IPS-20b (cell line): ENCODE results near the gene DTX4.

Experiments used
- H3K27ac ChIP-seq: one replicate; pipeline ENCODE4 v1.5.1; 2013; ENCODE audit warnings: low read length
- H3K27me3 ChIP-seq: 2 replicates; pipeline ENCODE4 v1.6.1; 2013; ENCODE audit warnings: mild to moderate bottlenecking, low read length, inconsistent platforms; ENCODE audit not compliant: insufficient read depth
- H3K36me3 ChIP-seq: 2 replicates; pipeline ENCODE4 v1.6.1; 2013; ENCODE audit warnings: low read depth, mild to moderate bottlenecking, inconsistent platforms, low read length, moderate library complexity; ENCODE audit not compliant: insufficient read depth
- H3K4me1 ChIP-seq: 2 replicates; pipeline ENCODE4 v1.6.1; 2013; ENCODE audit warnings: mild to moderate bottlenecking, control low read depth, inconsistent platforms, low read length, moderate library complexity; ENCODE audit not compliant: insufficient read depth
- H3K4me3 ChIP-seq: 2 replicates; pipeline ENCODE4 v1.5.1; 2013; ENCODE audit warnings: mild to moderate bottlenecking, low read length, inconsistent platforms
- H3K9ac ChIP-seq: 2 replicates; pipeline ENCODE4 v1.6.1; 2013; ENCODE audit warnings: low read depth, mild to moderate bottlenecking, inconsistent platforms, low read length, moderate library complexity
- H3K9me3 ChIP-seq: 2 replicates; pipeline ENCODE4 v1.6.1; 2013; ENCODE audit warnings: mild to moderate bottlenecking, low read depth, low read length, inconsistent platforms; ENCODE audit not compliant: insufficient read depth

DTX4 gene

DNA sequence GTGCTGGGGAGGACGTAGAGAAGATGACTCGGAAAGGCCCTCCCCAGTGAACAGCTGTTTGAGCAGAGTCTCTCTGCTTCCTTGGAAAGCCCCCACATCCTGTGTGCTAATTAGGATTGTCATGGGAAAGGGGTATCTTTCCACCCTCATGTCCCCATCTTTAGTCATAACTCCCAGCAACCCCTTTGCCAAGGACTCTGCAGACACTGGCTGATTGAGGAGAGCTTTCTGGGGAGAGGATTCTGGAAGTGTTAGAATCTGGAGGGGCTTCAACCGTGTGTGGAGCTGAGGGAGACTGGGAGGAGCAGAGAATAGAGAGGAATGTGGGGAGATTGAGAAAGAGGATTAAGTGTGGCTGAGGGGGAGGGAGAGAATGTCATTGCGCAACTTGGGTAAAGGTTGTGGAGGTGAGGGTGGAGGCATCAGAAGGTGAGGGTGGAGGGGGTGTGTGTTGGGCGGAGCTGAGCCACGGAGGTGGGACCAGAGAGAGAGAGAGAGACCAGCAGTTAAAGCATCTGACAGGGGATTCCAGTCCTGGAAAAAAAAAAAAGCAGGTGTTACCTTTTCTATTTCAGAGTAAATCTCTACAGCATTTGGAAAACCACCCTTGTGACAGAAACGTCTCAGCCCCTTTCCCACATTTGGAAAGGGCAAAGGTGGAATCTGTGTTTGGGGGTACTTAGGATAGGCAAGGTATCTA is 2.2 kb downstream of the DTX4 start:
- Histone ChIP-seq H3K27ac (no peak overlapping the region), H3K9ac (peak overlapping the region; percentile 74; the same call in 1 of the 2 replicates), H3K9me3 (peaks cover under 1% of the 10 kb centered on the region; the same call in 1 of the 2 replicates), H3K4me1 (peaks cover 12% of the 10 kb centered on the region; the same call in 1 of the 2 replicates), H3K27me3 (peaks cover 6% of the 10 kb centered on the region; the same call in 1 of the 2 replicates), H3K4me3 (peak overlapping the region; percentile 92), H3K36me3 (peaks cover 6% of the 10 kb centered on the region; the same call in 1 of the 2 replicates)

- peaks cover 12% of the 10 kb centered on the region; the same call in 1 of the 2 replicates for H3K4me1 ChIP-seq
- peaks cover 6% of the 10 kb centered on the region; the same call in 1 of the 2 replicates for H3K27me3 ChIP-seq
- H3K9me3 ChIP-seq = peaks cover 6% of the 10 kb centered on the region; the same call in 1 of the 2 replicates
- no peak overlapping the region for H3K9ac ChIP-seq
- H3K36me3 ChIP-seq = peaks cover 6% of the 10 kb centered on the region; the same call in 1 of the 2 replicates
- H3K4me3 ChIP-seq = peak overlapping the region; percentile 92; the same call in 1 of the 2 replicates
- no peak overlapping the region for H3K27ac ChIP-seq
These were observed 2.7 kb downstream of the DTX4 start for GRCh38 chr11:59174664-59175033.

- Histone ChIP-seq H3K4me3 (no peak overlapping the region), H3K27me3 (peaks cover 6% of the 10 kb centered on the region; the same call in 1 of the 2 replicates), H3K27ac (no peak overlapping the region)
These were observed 3.2 kb downstream of the DTX4 start for GRCh38 chr11:59175091-59175501.

GRCh38 chr11:59176330-59176729 is 4.4 kb downstream of the DTX4 start:
- H3K9me3 ChIP-seq = peaks cover 6% of the 10 kb centered on the region; the same call in 1 of the 2 replicates
- no peak overlapping the region for H3K4me3 ChIP-seq
- peaks cover 6% of the 10 kb centered on the region; the same call in 1 of the 2 replicates for H3K36me3 ChIP-seq
- no peak overlapping the region for H3K27ac ChIP-seq
- no peak overlapping the region for H3K9ac ChIP-seq
- H3K4me1 ChIP-seq = peaks cover 12% of the 10 kb centered on the region; the same call in 1 of the 2 replicates
- H3K27me3 ChIP-seq = peaks cover 6% of the 10 kb centered on the region; the same call in 1 of the 2 replicates

More at GRCh38 chr11:59175091-59175501, 3.2 kb downstream of the DTX4 start:
- Histone ChIP-seq H3K4me1 (peaks cover 12% of the 10 kb centered on the region; the same call in 1 of the 2 replicates), H3K9me3 (peaks cover 6% of the 10 kb centered on the region; the same call in 1 of the 2 replicates), H3K9ac (no peak overlapping the region), H3K36me3 (peaks cover 6% of the 10 kb centered on the region; the same call in 1 of the 2 replicates)

- Histone ChIP-seq H3K4me3 (no peak overlapping the region), H3K4me1 (peaks cover 12% of the 10 kb centered on the region; the same call in 1 of the 2 replicates), H3K9me3 (peaks cover 6% of the 10 kb centered on the region; the same call in 1 of the 2 replicates), H3K27ac (no peak overlapping the region), H3K27me3 (no peaks in the 10 kb centered on the region), H3K9ac (no peak overlapping the region), H3K36me3 (peaks cover 16% of the 10 kb centered on the region)
These were observed 6.5 kb downstream of the DTX4 start for GRCh38 chr11:59178402-59178801.

DNA sequence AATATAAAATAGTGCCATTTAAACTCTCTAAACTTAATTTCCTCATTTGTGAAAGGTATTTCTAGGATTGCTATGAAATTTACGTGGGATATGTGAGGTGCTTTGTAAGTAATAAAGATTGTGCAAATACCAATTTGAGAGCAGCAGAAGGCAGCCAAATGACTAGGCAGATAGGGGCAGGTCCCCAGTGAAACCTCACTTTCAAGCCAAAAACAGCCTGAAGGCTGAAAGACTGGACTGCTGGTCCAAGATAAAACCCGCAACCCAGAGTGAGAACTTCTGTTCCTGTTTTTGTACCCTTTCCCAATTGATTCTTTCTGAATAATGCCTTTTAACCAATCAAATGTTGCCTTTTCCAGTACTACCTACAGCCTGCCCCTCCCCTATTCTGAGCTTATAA is 7.2 kb downstream of the DTX4 start:
- no peak overlapping the region for H3K27ac ChIP-seq
- peaks cover 12% of the 10 kb centered on the region; the same call in 1 of the 2 replicates for H3K4me1 ChIP-seq
- H3K36me3 ChIP-seq = peaks cover 23% of the 10 kb centered on the region
- H3K4me3 ChIP-seq = no peak overlapping the region
- H3K27me3 ChIP-seq = no peaks in the 10 kb centered on the region
- H3K9ac ChIP-seq = no peak overlapping the region
- peaks cover 6% of the 10 kb centered on the region; the same call in 1 of the 2 replicates for H3K9me3 ChIP-seq

GRCh38 chr11:59180168-59180776 is 8.3 kb downstream of the DTX4 start:
- peaks cover 6% of the 10 kb centered on the region; the same call in 1 of the 2 replicates for H3K4me1 ChIP-seq
- no peak overlapping the region for H3K4me3 ChIP-seq
- H3K9me3 ChIP-seq = peaks cover 6% of the 10 kb centered on the region; the same call in 1 of the 2 replicates
- no peak overlapping the region for H3K27ac ChIP-seq
- H3K36me3 ChIP-seq = peaks cover 23% of the 10 kb centered on the region
- H3K27me3 ChIP-seq = no peaks in the 10 kb centered on the region
- H3K9ac ChIP-seq = no peak overlapping the region

DNA sequence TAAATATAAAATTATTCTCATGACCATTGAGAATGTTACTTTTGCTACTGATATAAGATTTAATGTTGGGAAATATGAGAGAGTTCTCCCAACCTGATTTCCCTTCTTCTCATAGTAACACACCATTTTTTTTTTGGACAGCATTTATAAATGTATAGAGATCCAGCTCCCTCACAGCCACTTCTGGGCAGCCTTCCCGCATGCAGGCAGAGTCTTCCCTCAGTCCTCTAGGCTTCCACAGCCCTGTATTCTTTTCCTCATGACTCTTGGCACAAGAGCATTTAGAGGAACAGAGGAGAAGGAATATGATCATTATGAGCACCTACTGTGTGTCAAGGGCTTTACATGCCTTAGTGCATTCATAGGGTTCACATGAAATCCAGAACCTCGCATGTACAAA is 9.0 kb downstream of the DTX4 start:
- H3K36me3 ChIP-seq = peaks cover 23% of the 10 kb centered on the region

DNA sequence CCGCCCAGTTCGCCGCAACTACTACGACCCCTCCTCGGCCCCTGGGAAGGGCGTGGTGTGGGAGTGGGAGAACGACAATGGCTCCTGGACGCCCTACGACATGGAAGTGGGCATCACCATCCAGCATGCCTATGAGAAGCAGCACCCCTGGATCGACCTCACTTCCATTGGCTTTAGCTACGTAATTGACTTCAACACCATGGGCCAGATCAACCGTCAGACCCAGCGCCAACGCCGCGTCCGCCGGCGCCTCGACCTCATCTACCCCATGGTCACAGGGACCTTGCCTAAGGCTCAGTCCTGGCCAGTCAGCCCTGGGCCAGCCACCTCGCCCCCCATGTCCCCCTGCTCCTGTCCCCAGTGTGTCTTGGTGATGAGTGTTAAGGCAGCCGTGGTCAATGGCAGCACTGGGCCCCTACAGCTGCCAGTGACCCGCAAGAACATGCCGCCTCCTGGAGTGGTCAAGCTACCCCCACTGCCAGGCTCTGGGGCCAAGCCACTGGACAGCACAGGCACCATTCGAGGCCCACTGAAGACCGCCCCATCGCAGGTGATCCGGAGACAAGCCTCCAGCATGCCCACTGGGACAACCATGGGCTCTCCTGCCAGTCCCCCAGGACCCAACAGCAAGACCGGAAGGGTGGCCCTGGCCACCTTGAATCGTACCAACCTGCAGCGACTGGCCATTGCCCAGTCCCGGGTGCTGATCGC is 10.0 kb downstream of the DTX4 start:
- Histone ChIP-seq H3K27ac (no peak overlapping the region), H3K9me3 (peaks cover 6% of the 10 kb centered on the region; the same call in 1 of the 2 replicates), H3K36me3 (peaks cover 24% of the 10 kb centered on the region), H3K4me3 (no peak overlapping the region), H3K27me3 (no peaks in the 10 kb centered on the region), H3K4me1 (peaks cover 3% of the 10 kb centered on the region; the same call in 1 of the 2 replicates), H3K9ac (no peak overlapping the region)

More for the DNA sequence above, 9.0 kb downstream of the DTX4 start:
- H3K9me3 ChIP-seq = peaks cover 6% of the 10 kb centered on the region; the same call in 1 of the 2 replicates
- no peak overlapping the region for H3K9ac ChIP-seq
- H3K4me1 ChIP-seq = peaks cover 6% of the 10 kb centered on the region; the same call in 1 of the 2 replicates
- no peak overlapping the region for H3K27ac ChIP-seq
- no peaks in the 10 kb centered on the region for H3K27me3 ChIP-seq
- H3K4me3 ChIP-seq = no peak overlapping the region

DNA sequence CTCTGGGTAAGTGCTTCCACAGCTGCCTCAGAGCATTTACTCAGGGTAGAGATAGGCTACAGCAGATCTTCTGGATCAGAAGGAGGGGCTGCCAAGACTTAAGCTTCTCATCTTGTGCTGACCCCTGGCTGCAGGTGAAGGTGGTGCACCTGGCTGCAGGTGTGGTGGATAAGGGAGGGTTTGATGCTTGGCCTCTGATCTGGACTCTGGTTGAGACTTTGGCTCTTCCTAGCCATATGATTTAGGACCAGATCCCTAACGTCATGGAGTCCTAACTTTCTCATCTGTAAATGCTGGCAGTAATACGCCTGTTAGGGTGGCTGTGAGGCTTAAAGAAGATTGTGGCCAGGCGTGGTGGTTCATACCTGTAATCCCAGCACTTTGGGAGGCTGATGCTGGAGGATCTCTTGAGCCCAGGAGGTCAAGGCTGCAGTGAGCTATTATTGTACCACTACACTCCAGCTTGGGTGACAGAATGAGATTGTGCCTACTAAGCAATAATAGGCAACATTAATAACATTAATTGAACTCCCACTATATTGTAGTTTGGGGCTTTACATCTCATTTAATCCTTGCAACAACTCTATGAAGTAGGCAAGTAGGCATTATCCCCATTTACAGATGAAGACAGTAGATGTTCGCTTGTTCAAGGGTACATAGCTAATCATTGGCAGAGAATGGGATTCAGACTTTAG is 10.7 kb downstream of the DTX4 start:
- Histone ChIP-seq H3K27ac (no peak overlapping the region), H3K27me3 (no peaks in the 10 kb centered on the region), H3K9me3 (peaks cover 6% of the 10 kb centered on the region; the same call in 1 of the 2 replicates), H3K36me3 (peaks cover 24% of the 10 kb centered on the region), H3K4me1 (no peaks in the 10 kb centered on the region; the same call in 1 of the 2 replicates), H3K9ac (no peak overlapping the region), H3K4me3 (no peak overlapping the region)
